Left kidney (tissue), 2 donors: Measurements from ENCODE around the gene TRIM54. TPM values are rescaled to one million over a fixed set of nuclear protein-coding genes. Genes with fewer than 3 reads are reported as not detected.
"Not testable (repeated sequence)": the region's sequence is repeated elsewhere in the genome, so short reads cannot be mapped to it uniquely, and the experiment has no call there.

ENCODE experiments used
- DNase-seq: peaks from one replicate; pipeline ENCODE4 v3.0.0-alpha.2; 2013
- polyA plus RNA-seq: library from polyadenylated mRNA; unstranded; fragments of 120-200 nt; gene quantifications from one replicate; pipeline ENCODE4 v1.2.1, GENCODE V29; 2013; ENCODE audit not compliant: insufficient read length

TRIM54 gene
- polyA plus RNA-seq, 1 donor = 6.7 TPM

GRCh38 chr2:27313882-27314645 is 31.8 kb downstream of the TRIM54 start:
- no peak for DNase-seq

- DNase-seq = no peak
Observed at GRCh38 chr2:27314709-27315108, 32.5 kb downstream of the TRIM54 start.

- DNase-seq = no peak
Observed at GRCh38 chr2:27315122-27315521, 32.9 kb downstream of the TRIM54 start.

- no peak for DNase-seq
Observed at GRCh38 chr2:27316655-27317412, 34.6 kb downstream of the TRIM54 start.

- DNase-seq = not testable (repeated sequence)
Observed at GRCh38 chr2:27319839-27320238, 37.6 kb downstream of the TRIM54 start.

- DNase-seq = no peak
Observed at GRCh38 chr2:27320958-27321543, 38.8 kb downstream of the TRIM54 start.

- DNase-seq = no peak
Observed at GRCh38 chr2:27322301-27322765, 40.1 kb downstream of the TRIM54 start.

GRCh38 chr2:27322766-27323595 is 40.8 kb downstream of the TRIM54 start, which contains the start of gene MPV17:
TSS of gene MPV17 (minus strand) at chr2:27323097. CDS start at chr2:27322517, 580 bp downstream.
- peak; percentile 94 for DNase-seq

- no peak for DNase-seq
Observed at GRCh38 chr2:27323596-27324285, 41.5 kb downstream of the TRIM54 start.

- DNase-seq = no peak
Observed at GRCh38 chr2:27324720-27325119, 42.5 kb downstream of the TRIM54 start.

- no peak for DNase-seq
Observed at GRCh38 chr2:27335311-27335710, 53.1 kb downstream of the TRIM54 start.

GRCh38 chr2:27336173-27336572 is 53.9 kb downstream of the TRIM54 start:
- no peak for DNase-seq

- no peak for DNase-seq
Observed at GRCh38 chr2:27347641-27348040, 65.4 kb downstream of the TRIM54 start.

- no peak for DNase-seq
Observed at GRCh38 chr2:27350106-27350693, 68.0 kb downstream of the TRIM54 start.

GRCh38 chr2:27351802-27352598 is 69.8 kb downstream of the TRIM54 start:
- DNase-seq = no peak

GRCh38 chr2:27353386-27353761 is 71.1 kb downstream of the TRIM54 start:
- not testable (repeated sequence) for DNase-seq

GRCh38 chr2:27353762-27354596 is 71.8 kb downstream of the TRIM54 start:
- DNase-seq = no peak

- DNase-seq = no peak
Observed at GRCh38 chr2:27354597-27354927, 72.3 kb downstream of the TRIM54 start.

- DNase-seq = no peak
Observed at GRCh38 chr2:27356056-27356381, 73.8 kb downstream of the TRIM54 start.
